Neural progenitor cell (in vitro differentiated cells): ENCODE results near the gene KLHL36. TPM values are rescaled to one million over a fixed set of nuclear protein-coding genes. Genes with fewer than 3 reads are reported as not detected.

Source experiments
- DNase-seq: peaks from one replicate; pipeline ENCODE4 v3.0.0-alpha.2; 2016; ENCODE audit warnings: low spot score
- H2AFZ ChIP-seq: fragments of 200-600 bp; sonication (generic); replicated peaks from 2 replicates; pipeline ENCODE4 v1.6.1; 2016; ENCODE audit warnings: antibody characterized with exemption
- H3F3A ChIP-seq: fragments of 200-600 bp; sonication (generic); 2 replicates; pipeline ENCODE4 v1.6.1; 2016; ENCODE audit warnings: antibody characterized with exemption, low read depth
- H3K27ac ChIP-seq: fragments of 200-600 bp; sonication (generic); 2 replicates; pipeline ENCODE4 v1.5.1; 2016; ENCODE audit warnings: mild to moderate bottlenecking
- H3K27me3 ChIP-seq: fragments of 200-600 bp; sonication (generic); 2 replicates; pipeline ENCODE4 v1.6.1; 2016; ENCODE audit warnings: mild to moderate bottlenecking, moderate library complexity
- H3K36me3 ChIP-seq: fragments of 200-600 bp; sonication (generic); 2 replicates; pipeline ENCODE4 v1.5.1; 2016
- H3K4me1 ChIP-seq: fragments of 200-600 bp; sonication (generic); 2 replicates; pipeline ENCODE4 v1.6.1; 2016; ENCODE audit warnings: mixed run types
- H3K4me2 ChIP-seq: fragments of 200-600 bp; sonication (generic); 2 replicates; pipeline ENCODE4 v1.6.1; 2016
- H3K4me3 ChIP-seq: fragments of 200-600 bp; sonication (generic); 2 replicates; pipeline ENCODE4 v1.5.1; 2016
- H3K79me2 ChIP-seq: fragments of 200-600 bp; sonication (generic); 2 replicates; pipeline ENCODE4 v1.6.1; 2016; ENCODE audit warnings: low read depth
- H3K9ac ChIP-seq: fragments of 200-600 bp; sonication (generic); 2 replicates; pipeline ENCODE4 v1.6.1; 2016
- H3K9me3 ChIP-seq: fragments of 200-600 bp; sonication (generic); 2 replicates; pipeline ENCODE4 v1.5.1; 2016; ENCODE audit warnings: low read depth
- H4K20me1 ChIP-seq: fragments of 200-600 bp; sonication (generic); 2 replicates; pipeline ENCODE4 v1.6.1; 2016; ENCODE audit warnings: low read depth
- H3K27ac Mint-ChIP-seq: 3 replicates; pipeline ENCODE4 v1.8.0; 2021; ENCODE audit warnings: mixed read lengths
- H3K27me3 Mint-ChIP-seq: 2 replicates; pipeline ENCODE4 v1.8.0; 2022; ENCODE audit warnings: low read depth, mild to moderate bottlenecking, inconsistent platforms, moderate library complexity, mixed read lengths; ENCODE audit not compliant: insufficient read depth
- H3K36me3 Mint-ChIP-seq: 3 replicates; pipeline ENCODE4 v1.8.0; 2021; ENCODE audit warnings: mixed read lengths
- H3K4me1 Mint-ChIP-seq: 3 replicates; pipeline ENCODE4 v1.8.0; 2021; ENCODE audit warnings: mixed read lengths
- H3K4me3 Mint-ChIP-seq: 3 replicates; pipeline ENCODE4 v1.8.0; 2021; ENCODE audit warnings: mild to moderate bottlenecking, moderate library complexity, mixed read lengths
- H3K9me3 Mint-ChIP-seq: 3 replicates; pipeline ENCODE4 v1.8.0; 2020; ENCODE audit warnings: mixed read lengths
- CTCF ChIP-seq: fragments of 200-600 bp; sonication (generic); IDR thresholded peaks from 2 replicates; pipeline ENCODE4 v1.5.1; 2017; ENCODE audit warnings: antibody characterized with exemption, mild to moderate bottlenecking
- EZH2 ChIP-seq: fragments of 200-600 bp; sonication (generic); IDR thresholded peaks from 2 replicates; pipeline ENCODE4 v1.6.1; 2017; ENCODE audit warnings: antibody characterized with exemption, mild to moderate bottlenecking, moderate library complexity
- EZH2phosphoT487 ChIP-seq: fragments of 200-600 bp; sonication (generic); IDR thresholded peaks from 2 replicates; pipeline ENCODE4 v1.6.1; 2017; ENCODE audit warnings: antibody characterized with exemption
- total RNA-seq: library from RNA; depleted of rRNA; stranded (reverse); fragments of >200 nt; gene quantifications from 2 replicates; pipeline ENCODE4 v1.2.3, GENCODE V29; 2015; ENCODE audit warnings: low replicate concordance

The KLHL36 gene
- total RNA-seq, 1 donor from 2014 or later: 15.9 TPM

GRCh38 chr16:84663433-84664101 is 15.3 kb downstream of the KLHL36 start:
- no peaks in the 10 kb centered on the region for H3K36me3 ChIP-seq
- TF ChIP-seq EZH2: no peak
- TF ChIP-seq CTCF: no peak
- TF ChIP-seq EZH2phosphoT487: no peak
- H3F3A ChIP-seq: no peaks in the 10 kb centered on the region
- no peaks in the 10 kb centered on the region for H3K9me3 ChIP-seq
- no peaks in the 10 kb centered on the region for H3K27me3 ChIP-seq
- Mint-ChIP-seq H3K9me3 (no peaks in the 10 kb centered on the region), H3K27me3 (peaks cover 2% of the 10 kb centered on the region), H3K36me3 (peaks cover 25% of the 10 kb centered on the region), H3K4me3 (no peak overlapping the region), H3K4me1 (peaks cover 13% of the 10 kb centered on the region), H3K27ac (no peak overlapping the region)
- H3K4me2 ChIP-seq: no peak overlapping the region
- H3K4me3 ChIP-seq: no peak overlapping the region
- H3K9ac ChIP-seq: no peak overlapping the region
- DNase-seq: no peak
- no peaks in the 10 kb centered on the region for H3K79me2 ChIP-seq
- H2AFZ ChIP-seq: no peak overlapping the region
- H3K4me1 ChIP-seq: peaks cover 12% of the 10 kb centered on the region
- no peak overlapping the region for H3K27ac ChIP-seq
- H4K20me1 ChIP-seq: no peaks in the 10 kb centered on the region

- Histone ChIP-seq H3K4me3 (no peak overlapping the region), H3K27me3 (no peaks in the 10 kb centered on the region), H3K4me2 (no peak overlapping the region), H3F3A (no peaks in the 10 kb centered on the region), H3K27ac (no peak overlapping the region), H4K20me1 (no peaks in the 10 kb centered on the region), H3K9me3 (no peaks in the 10 kb centered on the region), H3K9ac (no peak overlapping the region), H3K4me1 (peaks cover 12% of the 10 kb centered on the region), H2AFZ (no peak overlapping the region), H3K36me3 (no peaks in the 10 kb centered on the region), H3K79me2 (no peaks in the 10 kb centered on the region)
- no peak overlapping the region for H3K4me3 Mint-ChIP-seq
- peaks cover 13% of the 10 kb centered on the region for H3K4me1 Mint-ChIP-seq
- H3K27me3 Mint-ChIP-seq: peaks cover 3% of the 10 kb centered on the region
- no peak overlapping the region for H3K27ac Mint-ChIP-seq
- no peak for DNase-seq
- H3K9me3 Mint-ChIP-seq: no peaks in the 10 kb centered on the region
- H3K36me3 Mint-ChIP-seq: peaks cover 17% of the 10 kb centered on the region
- TF ChIP-seq CTCF (no peak), EZH2phosphoT487 (no peak)
Measured at GRCh38 chr16:84665359-84665758, 17.0 kb downstream of the KLHL36 start.

DNA sequence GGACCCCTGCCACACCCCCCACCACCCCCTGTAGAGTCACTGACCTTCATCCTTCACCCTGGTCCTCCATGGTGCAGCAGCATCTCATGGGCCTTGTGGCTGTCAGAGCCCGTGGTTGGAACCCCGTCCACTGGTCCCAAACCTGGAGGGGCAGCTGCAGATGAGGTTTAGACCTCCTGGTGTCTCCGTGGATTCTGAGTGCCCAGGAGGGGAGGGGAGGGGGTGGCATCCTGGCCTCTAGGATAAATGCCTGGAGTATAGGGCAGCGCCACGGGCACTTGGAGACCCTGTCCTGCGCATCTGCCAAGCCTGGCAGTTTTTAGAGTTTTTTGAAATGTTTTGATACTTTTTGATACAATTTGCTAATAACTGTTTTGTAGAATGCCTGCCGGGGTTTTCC is 17.5 kb downstream of the KLHL36 start:
- Histone ChIP-seq H4K20me1 (no peaks in the 10 kb centered on the region), H3K27ac (no peak overlapping the region), H3K79me2 (no peaks in the 10 kb centered on the region), H3F3A (no peaks in the 10 kb centered on the region), H3K36me3 (no peaks in the 10 kb centered on the region), H2AFZ (no peak overlapping the region), H3K27me3 (no peaks in the 10 kb centered on the region), H3K9ac (no peak overlapping the region), H3K4me2 (no peak overlapping the region), H3K4me1 (peaks cover 12% of the 10 kb centered on the region), H3K4me3 (no peak overlapping the region), H3K9me3 (no peaks in the 10 kb centered on the region)
- Mint-ChIP-seq H3K4me3 (no peak overlapping the region), H3K27ac (no peak overlapping the region), H3K27me3 (peaks cover 3% of the 10 kb centered on the region), H3K36me3 (peaks cover 15% of the 10 kb centered on the region), H3K4me1 (peaks cover 13% of the 10 kb centered on the region), H3K9me3 (no peaks in the 10 kb centered on the region)
- TF ChIP-seq EZH2: no peak
- TF ChIP-seq EZH2phosphoT487: no peak
- no peak for TF ChIP-seq CTCF
- DNase-seq: no peak
